LHCN-M2 (cell line): Measurements from ENCODE around the gene PPP1R27. TPM values are rescaled to one million over a fixed set of nuclear protein-coding genes. Genes with fewer than 3 reads are reported as not detected.
A peak's percentile ranks its signal among the peaks of the same experiment; 100 is the strongest.

Experiments
- DNase-seq: peaks from one replicate; pipeline ENCODE4 v3.0.0-alpha.2; 2012; ENCODE audit warnings: low read depth
- total RNA-seq: library from RNA; depleted of rRNA; stranded (reverse); fragments of >200 nt; gene quantifications from 2 replicates; pipeline ENCODE4 v1.2.3, GENCODE V29; 2014

Gene PPP1R27
- total RNA-seq, 1 experiment from 2014 or later, result not detected

- peak; percentile 47 for DNase-seq
These were observed 13.1 kb downstream of the PPP1R27 start for GRCh38 chr17:81821603-81822311.

GRCh38 chr17:81821147-81821546 lies 13.7 kb downstream of the PPP1R27 start:
- no peak for DNase-seq

- no peak for DNase-seq
These were observed 15.1 kb downstream of the PPP1R27 start for GRCh38 chr17:81819708-81820107.

GRCh38 chr17:81817758-81818147 lies 17.1 kb downstream of the PPP1R27 start:
- DNase-seq, result no peak

- DNase-seq, result no peak
These were observed 19.2 kb downstream of the PPP1R27 start for GRCh38 chr17:81815646-81815986.

GRCh38 chr17:81814748-81815645 lies 19.9 kb downstream of the PPP1R27 start:
- no peak for DNase-seq

GRCh38 chr17:81813861-81814683 lies 20.8 kb downstream of the PPP1R27 start:
- DNase-seq, result no peak

- DNase-seq, result no peak
These were observed 21.5 kb downstream of the PPP1R27 start for GRCh38 chr17:81813371-81813684.

GRCh38 chr17:81812571-81813370 lies 22.1 kb downstream of the PPP1R27 start:
- no peak for DNase-seq

- DNase-seq, result no peak
These were observed 22.9 kb downstream of the PPP1R27 start for GRCh38 chr17:81811705-81812570.

GRCh38 chr17:81810892-81811704 lies 23.8 kb downstream of the PPP1R27 start:
- no peak for DNase-seq

GRCh38 chr17:81810476-81810875 lies 24.4 kb downstream of the PPP1R27 start:
- DNase-seq, result no peak

- DNase-seq, result no peak
These were observed 25.3 kb downstream of the PPP1R27 start for GRCh38 chr17:81809556-81809998.

GRCh38 chr17:81808778-81809555 lies 25.9 kb downstream of the PPP1R27 start:
- no peak for DNase-seq

GRCh38 chr17:81807839-81808238 lies 27.0 kb downstream of the PPP1R27 start:
- DNase-seq, result no peak

- no peak for DNase-seq
These were observed 27.6 kb downstream of the PPP1R27 start for GRCh38 chr17:81807210-81807719.

GRCh38 chr17:81806461-81807209 lies 28.2 kb downstream of the PPP1R27 start:
- no peak for DNase-seq
